Inferior parietal cortex (tissue), 1 donor: ENCODE data around the gene DZANK1.
"Not testable (repeated sequence)": the region's sequence is repeated elsewhere in the genome, so short reads cannot be mapped to it uniquely, and the experiment has no call there.

ENCODE experiments used
- DNase-seq: peaks from one replicate; pipeline ENCODE4 v3.0.0-alpha.2; 2016; ENCODE audit errors: extremely low spot score

Gene DZANK1

DNA sequence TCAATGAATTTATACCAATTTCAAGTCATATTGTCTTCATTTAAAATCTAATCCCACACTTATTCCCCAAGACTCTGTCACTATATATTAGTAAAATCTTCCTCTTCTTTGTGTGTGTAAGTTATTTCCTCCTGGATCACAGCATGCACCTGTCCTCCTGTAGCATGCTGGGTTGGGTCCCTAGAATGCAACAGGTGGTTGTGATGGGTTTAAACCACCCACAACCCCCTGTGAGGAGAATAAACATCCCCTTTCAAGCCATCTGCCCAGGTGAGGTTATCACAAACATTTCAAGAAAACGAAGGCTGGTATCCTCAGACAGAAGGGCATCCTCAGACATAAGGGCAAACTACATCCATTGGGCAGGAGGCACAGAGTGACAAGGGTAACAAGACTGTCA is 26.4 kb downstream of the DZANK1 start:
- DNase-seq = no peak

DNA sequence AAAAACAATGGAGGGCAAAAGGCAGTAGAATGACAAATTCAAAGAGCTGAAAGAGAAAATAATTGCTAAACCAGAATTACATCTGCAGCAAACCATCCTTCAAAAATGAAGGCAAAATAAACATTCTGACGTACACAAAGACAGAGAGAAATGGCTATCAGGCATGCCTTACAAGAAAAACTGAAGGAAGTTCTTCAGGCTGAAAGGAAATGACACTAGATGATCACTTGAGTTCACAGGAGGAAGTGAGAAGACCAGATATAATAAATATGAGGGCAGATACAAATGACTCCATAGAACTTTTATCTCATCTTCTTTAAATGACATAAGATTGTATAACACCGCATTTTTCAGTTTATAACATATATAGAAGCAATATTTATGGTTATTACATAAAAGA is 30.0 kb downstream of the DZANK1 start:
- DNase-seq = no peak

GRCh38 chr20:18431206-18431605 is 35.6 kb downstream of the DZANK1 start:
- no peak for DNase-seq

GRCh38 chr20:18430172-18430826 is 36.5 kb downstream of the DZANK1 start:
- DNase-seq = no peak

DNA sequence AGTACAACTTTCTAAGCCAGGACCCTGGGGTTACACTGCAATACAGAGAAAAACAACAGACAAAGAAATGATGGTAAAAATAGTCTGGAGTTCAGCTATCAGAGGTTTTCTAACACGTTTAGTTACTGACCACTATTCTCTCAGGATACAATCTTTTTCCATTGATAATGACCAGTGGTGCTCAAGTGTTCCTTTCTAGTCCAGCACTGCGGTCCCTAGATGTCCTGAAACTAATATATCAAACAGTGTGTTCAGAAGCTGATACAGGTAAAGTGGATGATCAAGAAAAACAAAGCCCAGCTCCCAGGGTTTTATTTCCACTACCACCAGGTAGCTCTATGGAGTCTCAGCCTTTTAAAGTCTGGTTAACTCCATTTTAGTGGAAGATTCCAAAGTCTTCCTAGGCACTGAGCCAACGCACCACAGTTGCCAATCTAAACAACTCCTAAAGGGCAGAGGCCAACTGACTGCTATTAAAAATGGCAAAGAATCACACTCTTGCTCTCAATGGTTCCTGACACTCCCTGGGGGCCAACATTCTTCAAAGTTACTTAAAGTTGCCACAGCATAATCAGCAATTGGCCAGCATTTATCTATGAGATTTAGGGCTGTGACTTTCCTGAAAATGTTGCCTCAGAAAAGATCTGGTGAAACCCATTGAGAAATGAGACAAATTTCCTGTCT is 38.2 kb downstream of the DZANK1 start:
- DNase-seq = no peak

GRCh38 chr20:18427214-18427613 is 39.6 kb downstream of the DZANK1 start:
- no peak for DNase-seq

GRCh38 chr20:18421608-18422007 is 45.2 kb downstream of the DZANK1 start:
- DNase-seq = no peak

DNA sequence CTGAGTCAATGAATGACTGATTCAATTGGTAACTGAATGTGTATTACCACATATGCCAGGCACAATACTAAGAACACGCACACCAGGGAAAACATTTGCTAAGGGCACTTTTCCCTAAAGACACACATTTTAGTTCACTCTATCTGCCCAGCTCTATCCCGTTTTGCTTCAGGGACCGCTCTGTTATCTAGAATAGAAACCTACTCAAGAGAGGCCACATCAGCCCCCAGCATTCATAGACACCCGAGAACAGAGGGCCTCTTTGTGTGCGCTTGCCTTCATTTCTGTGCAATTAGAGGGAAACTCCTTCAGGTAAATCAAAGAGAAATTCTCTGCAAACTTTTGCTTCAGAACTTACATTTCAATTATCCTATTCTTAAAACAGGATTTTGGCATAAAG is 50.3 kb downstream of the DZANK1 start:
- no peak for DNase-seq

DNA sequence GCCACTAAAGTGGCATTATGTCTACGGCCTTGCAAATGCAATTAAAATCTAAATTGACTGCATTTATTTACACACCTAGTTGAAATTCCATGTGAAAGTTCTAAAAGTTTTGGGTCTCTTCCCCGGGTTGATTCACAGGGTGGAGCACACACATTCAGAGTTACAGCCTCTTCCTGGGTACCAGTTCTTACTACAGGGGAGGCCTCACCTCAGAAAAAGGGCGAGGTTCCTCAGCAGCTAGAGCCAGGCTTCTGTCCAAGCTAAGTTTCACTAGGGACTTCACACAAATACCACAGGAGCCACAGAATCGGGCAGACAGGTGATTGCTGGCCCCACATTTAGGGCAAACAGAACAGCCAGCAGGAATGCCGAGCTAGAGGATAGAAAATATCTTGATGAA is 52.7 kb downstream of the DZANK1 start:
- DNase-seq = no peak

DNA sequence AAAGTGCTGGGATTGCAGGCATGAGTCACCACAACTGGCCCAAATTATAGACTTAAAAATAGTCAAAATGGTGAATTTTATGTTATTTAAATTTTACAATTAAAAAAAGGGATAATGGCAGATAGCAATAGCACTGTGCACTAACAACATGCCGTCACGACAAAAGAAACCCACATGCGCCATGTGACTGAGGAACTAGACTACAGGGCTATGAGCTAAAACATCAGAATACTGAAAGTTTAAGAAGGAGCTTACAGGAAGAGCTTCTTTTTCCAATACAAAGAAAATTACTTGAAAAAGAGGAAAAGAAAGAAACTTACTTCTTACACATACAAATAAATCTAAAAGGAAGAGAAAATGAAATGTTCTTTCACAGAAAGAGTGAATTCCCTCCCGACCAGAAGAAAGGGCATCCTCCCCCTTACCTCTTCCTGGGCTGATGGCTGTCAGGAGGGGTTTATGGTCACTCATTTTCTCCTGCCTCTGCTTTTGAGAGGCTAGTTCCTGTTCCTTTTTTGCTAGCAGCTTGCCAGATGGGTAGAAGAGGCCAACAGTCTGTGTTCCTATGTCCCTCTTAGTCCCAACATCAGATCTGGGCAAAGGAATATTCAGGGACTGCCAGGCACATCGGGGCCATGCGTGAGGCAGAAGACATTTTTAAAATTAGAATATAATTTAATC is 54.5 kb downstream of the DZANK1 start:
- DNase-seq = no peak

GRCh38 chr20:18405826-18406225 is 61.0 kb downstream of the DZANK1 start:
- DNase-seq = no peak

DNA sequence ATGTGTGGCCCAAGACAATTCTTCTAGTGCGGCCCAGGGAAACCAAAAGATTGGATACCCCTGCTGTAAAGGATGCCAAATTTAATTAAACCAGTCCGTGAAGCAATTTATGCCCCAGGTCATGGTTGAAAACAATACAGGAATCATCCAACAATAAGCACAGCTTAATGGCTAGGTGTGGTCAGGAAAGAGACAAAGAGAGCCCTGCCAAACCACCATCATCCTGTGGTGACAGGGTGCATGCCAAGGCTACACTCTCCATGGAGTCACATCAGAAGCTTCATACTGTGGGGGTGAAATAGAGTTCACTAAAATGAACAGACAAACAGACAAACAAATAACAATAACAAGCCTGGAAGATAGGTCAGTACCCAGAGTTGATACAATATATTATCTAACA is 62.7 kb downstream of the DZANK1 start:
- no peak for DNase-seq

DNA sequence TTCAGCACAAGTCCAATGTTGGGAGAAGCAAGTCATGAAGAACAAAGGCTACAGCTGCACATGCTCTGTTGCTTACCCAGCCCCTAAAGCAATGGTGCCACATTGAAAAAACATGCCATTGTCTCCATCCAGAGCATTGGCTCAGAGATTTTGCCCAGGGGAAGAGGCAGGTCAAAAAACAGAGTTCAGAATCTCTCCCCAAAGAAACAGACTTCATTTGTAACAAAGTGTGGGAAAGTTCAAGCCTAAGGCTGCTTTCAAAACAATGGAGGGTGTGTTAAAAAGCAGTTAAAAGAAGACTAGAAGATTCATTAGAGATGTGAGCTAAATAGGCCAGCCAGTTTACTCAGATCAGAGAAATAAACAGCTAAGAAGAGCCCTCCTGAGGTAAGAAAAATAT is 63.6 kb downstream of the DZANK1 start:
- no peak for DNase-seq

GRCh38 chr20:18401305-18401704 is 65.5 kb downstream of the DZANK1 start:
- no peak for DNase-seq

DNA sequence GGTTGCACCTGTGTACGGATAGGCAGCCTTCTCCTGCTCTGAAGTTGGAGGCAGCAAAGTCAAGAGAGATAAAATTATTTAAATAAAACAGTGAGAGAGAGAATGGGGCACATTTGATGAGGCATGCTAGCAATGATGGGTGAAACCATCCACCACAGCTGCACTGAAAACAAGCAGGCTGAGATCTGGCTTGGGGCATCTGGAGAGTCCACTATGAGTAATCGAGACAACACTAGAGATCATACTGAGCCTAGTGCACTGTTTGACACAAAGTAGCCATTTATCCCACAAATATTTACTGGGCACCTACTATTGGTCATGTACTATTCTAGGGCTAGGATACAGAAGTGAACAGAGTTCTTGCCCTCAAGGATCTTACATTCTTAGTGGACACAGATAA is 66.4 kb downstream of the DZANK1 start:
- no peak for DNase-seq

GRCh38 chr20:18398713-18399112 is 68.1 kb downstream of the DZANK1 start:
- not testable (repeated sequence) for DNase-seq

- no peak for DNase-seq
Observed at GRCh38 chr20:18397030-18397429, 69.8 kb downstream of the DZANK1 start.

DNA sequence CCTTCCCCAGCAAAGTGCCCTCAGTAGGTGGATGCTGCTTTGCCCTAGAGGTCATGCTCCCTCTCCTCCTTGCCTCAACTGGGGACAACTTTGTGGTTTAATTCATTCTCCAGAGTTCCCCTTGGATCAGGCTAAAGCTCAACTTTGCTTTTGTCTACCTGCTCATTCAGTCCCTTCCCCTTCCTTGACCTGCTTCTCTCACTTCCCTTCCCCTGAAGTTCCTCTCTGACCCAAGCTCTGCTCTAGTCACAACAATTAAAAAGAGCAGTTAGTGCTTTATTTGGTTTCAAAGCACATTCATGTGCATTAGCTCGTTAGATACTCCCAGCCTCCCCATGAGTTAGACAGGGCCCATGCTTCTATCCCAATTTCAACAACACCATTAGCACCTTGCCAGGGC is 71.3 kb downstream of the DZANK1 start:
- no peak for DNase-seq

GRCh38 chr20:18394363-18394762 is 72.5 kb downstream of the DZANK1 start:
- DNase-seq = no peak

DNA sequence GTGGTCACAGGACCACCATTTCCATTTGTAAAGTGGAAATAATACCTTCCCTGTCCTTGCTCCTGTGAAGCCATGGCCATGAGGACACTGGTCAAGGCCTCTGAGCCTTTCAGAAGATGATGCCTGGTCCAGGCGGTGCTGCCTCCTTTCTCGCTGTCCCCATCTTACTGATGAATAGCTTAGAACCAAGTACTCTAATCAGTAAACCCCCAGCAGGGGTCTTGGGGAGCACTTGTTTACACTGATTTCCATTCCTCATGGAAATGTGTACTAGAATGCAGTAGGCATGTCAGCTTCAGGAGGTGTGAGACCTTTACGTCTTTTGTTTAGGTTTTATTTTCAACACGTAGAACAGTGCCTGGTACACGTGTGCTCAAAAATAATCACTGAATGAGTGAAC is 75.1 kb downstream of the DZANK1 start:
- no peak for DNase-seq

DNA sequence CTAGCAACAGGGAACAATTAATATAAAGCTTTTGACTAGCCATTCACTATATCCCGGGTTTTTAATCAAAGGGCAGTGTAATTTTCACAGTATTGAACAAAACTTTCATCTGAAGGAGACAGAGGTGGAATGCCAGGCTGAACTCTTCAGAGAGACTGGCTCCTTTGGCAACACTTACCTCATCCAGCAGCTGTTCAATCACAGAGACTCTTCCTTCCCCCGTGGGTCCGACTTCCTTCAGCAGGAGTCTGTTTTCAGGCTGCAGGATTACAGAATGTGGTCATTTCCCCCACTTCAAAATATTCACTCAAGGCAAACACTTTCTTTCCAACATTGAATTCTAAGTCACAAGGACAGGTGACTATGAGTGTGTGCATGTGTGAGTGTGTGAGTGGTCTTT is 76.6 kb downstream of the DZANK1 start:
- no peak for DNase-seq

DNA sequence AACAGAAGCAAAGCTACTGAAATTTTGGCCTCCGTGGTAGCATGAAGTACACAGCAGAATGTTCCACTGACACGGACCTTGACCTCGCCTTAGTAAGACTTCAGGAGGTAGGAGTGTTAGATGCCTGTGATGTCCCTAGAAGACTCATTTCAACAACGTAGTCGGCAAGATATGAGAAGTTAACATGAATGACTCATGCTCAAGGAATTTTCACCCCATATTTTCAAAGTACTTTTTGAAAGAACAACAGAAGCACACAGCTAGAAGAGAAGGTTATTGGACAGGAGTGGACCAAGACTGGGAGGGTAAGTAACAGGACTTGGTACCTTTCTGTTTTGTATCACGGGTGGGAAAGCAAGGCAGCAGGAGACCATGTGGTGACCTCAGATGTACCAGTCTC is 78.0 kb downstream of the DZANK1 start:
- no peak for DNase-seq

DNA sequence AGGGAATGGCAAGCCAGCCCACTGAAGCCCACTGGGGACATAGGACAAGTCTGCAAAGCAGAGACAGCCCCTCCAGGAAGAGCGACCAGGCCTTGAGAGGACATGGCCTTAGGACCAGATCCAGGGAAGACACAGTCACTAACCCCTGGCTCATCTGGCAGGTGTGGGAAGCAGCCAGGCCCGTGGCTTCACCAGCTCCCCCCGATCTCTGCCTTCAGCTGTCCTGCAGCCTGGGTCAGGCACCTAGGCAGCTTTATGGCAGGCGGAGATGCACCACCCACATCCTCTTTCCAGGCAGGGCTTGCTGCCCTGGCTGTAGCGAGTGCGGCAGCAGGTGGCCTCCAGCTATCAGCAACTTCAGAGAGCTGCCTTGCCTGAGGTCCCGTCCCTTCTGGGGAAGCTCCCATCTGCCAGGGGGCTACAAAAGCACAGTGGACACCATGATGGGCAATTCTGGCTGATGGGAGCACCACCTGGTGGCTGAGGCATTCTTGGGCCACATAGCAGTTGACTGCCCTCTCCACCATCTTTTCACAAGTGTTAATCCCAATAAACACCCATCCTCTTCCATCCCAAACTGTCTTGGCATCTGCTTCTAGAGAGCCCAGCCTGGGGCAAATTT is 85.8 kb downstream of the DZANK1 start:
- DNase-seq = no peak
